ENCODE data around the gene PTPRE.
A peak's percentile ranks its signal among the peaks of the same experiment; 100 is the strongest.

- TF ChIP-seq MAX (CRISPR knock-in tag; IDR thresholded peaks at IDR 0.05) (0 out of 2 replicates have a peak, but pooled peaks have one; percentile 19), RELA (CRISPR knock-in tag; IDR thresholded peaks at IDR 0.05; ENCODE audit: borderline replicate concordance) (no peak), CTCF (IDR thresholded peaks at IDR 0.05) (no peak), GABPB1 (CRISPR knock-in tag; IDR thresholded peaks at IDR 0.05) (no peak), SP1 (CRISPR knock-in tag; conservative IDR thresholded peaks at IDR 0.05) (no peak), ZNF512 (CRISPR knock-in tag; IDR thresholded peaks at IDR 0.05; ENCODE audit: borderline replicate concordance) (no peak), ZNF219 (CRISPR knock-in tag; IDR thresholded peaks at IDR 0.05; ENCODE audit: borderline replicate concordance) (no peak)
Measured at GRCh38 chr10:127962205-127962604, 55.3 kb downstream of the PTPRE start.
